WTC11 (cell line): ENCODE results near the gene SEMA6B. TPM values are rescaled to one million over a fixed set of nuclear protein-coding genes. Genes with fewer than 3 reads are reported as not detected.

Experiments
- ATAC-seq: fragments of 200-7000 bp; cut with Tn5 transposase; 2 replicates; pipeline ENCODE4 v1.10.0; 2021; ENCODE audit warnings: mild to moderate bottlenecking, moderate library complexity
- CTCF ChIA-PET: fragments of 300-600 bp; sonication (Branson Sonifier 250); formaldehyde crosslinking; loops from one replicate; lab custom pipeline; 2021; ENCODE audit warnings: antibody characterized with exemption; lab: Charles Lee
- POLR2A ChIA-PET: fragments of 350-600 bp; sonication (Branson Sonifier 250); formaldehyde crosslinking; loops from one replicate; lab custom pipeline; 2021; ENCODE audit warnings: antibody characterized with exemption; lab: Charles Lee
- DNase-seq: peaks from one replicate; pipeline ENCODE4 v3.0.0; 2021; ENCODE audit warnings: low spot score
- H3K27ac Mint-ChIP-seq: 2 replicates; pipeline ENCODE4 v1.8.0; 2021; ENCODE audit warnings: mixed read lengths
- H3K27me3 Mint-ChIP-seq: 2 replicates; pipeline ENCODE4 v1.8.0; 2021; ENCODE audit warnings: low read depth, mild to moderate bottlenecking, moderate library complexity, mixed read lengths
- H3K36me3 Mint-ChIP-seq: 2 replicates; pipeline ENCODE4 v1.8.0; 2021; ENCODE audit warnings: mixed read lengths
- H3K4me1 Mint-ChIP-seq: 2 replicates; pipeline ENCODE4 v1.8.0; 2022; ENCODE audit warnings: mixed read lengths
- H3K4me3 Mint-ChIP-seq: 2 replicates; pipeline ENCODE4 v1.8.0; 2021; ENCODE audit warnings: mild to moderate bottlenecking, moderate library complexity, mixed read lengths
- H3K9me3 Mint-ChIP-seq: 2 replicates; pipeline ENCODE4 v1.8.0; 2021; ENCODE audit warnings: mixed read lengths
- AR ChIP-seq: fragments of 250-450 bp; sonication (Bioruptor Pico); IDR thresholded peaks from 2 replicates; pipeline ENCODE4 v1.9.0; 2021; ENCODE audit warnings: mild to moderate bottlenecking
- E2F4 ChIP-seq: sonication (generic); formaldehyde crosslinking; IDR thresholded peaks from 2 replicates; pipeline ENCODE4 v1.8.1; 2022; ENCODE audit warnings: low read depth, mild to moderate bottlenecking, moderate library complexity, missing genetic modification reagents, borderline replicate concordance
- E2F5 ChIP-seq: sonication (generic); formaldehyde crosslinking; IDR thresholded peaks from 2 replicates; pipeline ENCODE4 v1.8.1; 2022; ENCODE audit warnings: mild to moderate bottlenecking, moderate library complexity, missing genetic modification reagents
- ETV6 ChIP-seq: sonication (generic); formaldehyde crosslinking; IDR thresholded peaks from 2 replicates; pipeline ENCODE4 v1.8.1; 2022; ENCODE audit warnings: mild to moderate bottlenecking, missing genetic modification reagents
- FOXK1 ChIP-seq: sonication (generic); formaldehyde crosslinking; IDR thresholded peaks from 2 replicates; pipeline ENCODE4 v1.8.0; 2022; ENCODE audit warnings: mild to moderate bottlenecking, moderate library complexity, missing genetic modification reagents
- GABPB1 ChIP-seq: sonication (generic); formaldehyde crosslinking; IDR thresholded peaks from 2 replicates; pipeline ENCODE4 v1.8.1; 2023; ENCODE audit warnings: mild to moderate bottlenecking, missing genetic modification reagents
- HMGXB4 ChIP-seq: sonication (generic); formaldehyde crosslinking; IDR thresholded peaks from 2 replicates; pipeline ENCODE4 v1.8.1; 2023; ENCODE audit warnings: mild to moderate bottlenecking, moderate library complexity, missing genetic modification reagents
- IRF1 ChIP-seq: sonication (generic); formaldehyde crosslinking; IDR thresholded peaks from 2 replicates; pipeline ENCODE4 v1.8.0; 2023; ENCODE audit warnings: missing genetic modification reagents
- MAX ChIP-seq: sonication (generic); formaldehyde crosslinking; IDR thresholded peaks from 2 replicates; pipeline ENCODE4 v1.8.0; 2022; ENCODE audit warnings: mild to moderate bottlenecking, missing genetic modification reagents
- NR2C2 ChIP-seq: sonication (generic); formaldehyde crosslinking; IDR thresholded peaks from 2 replicates; pipeline ENCODE4 v1.8.0; 2022; ENCODE audit warnings: mild to moderate bottlenecking, missing genetic modification reagents
- RELA ChIP-seq: sonication (generic); formaldehyde crosslinking; IDR thresholded peaks from 2 replicates; pipeline ENCODE4 v1.8.1; 2022; ENCODE audit warnings: missing genetic modification reagents, mild to moderate bottlenecking, borderline replicate concordance
- TEAD1 ChIP-seq: sonication (generic); formaldehyde crosslinking; IDR thresholded peaks from 2 replicates; pipeline ENCODE4 v1.8.0; 2022; ENCODE audit warnings: mild to moderate bottlenecking, missing genetic modification reagents
- ZNF416 ChIP-seq: fragments of 250-450 bp; sonication (Bioruptor Pico); IDR thresholded peaks from 2 replicates; pipeline ENCODE4 v1.9.0; 2021; ENCODE audit warnings: mild to moderate bottlenecking, inconsistent platforms
- ZNF532 ChIP-seq: fragments of 250-450 bp; sonication (Bioruptor Pico); IDR thresholded peaks from 2 replicates; pipeline ENCODE4 v1.9.0; 2021; ENCODE audit warnings: mild to moderate bottlenecking, borderline replicate concordance
- total RNA-seq: library from RNA; stranded (reverse); gene quantifications from 3 replicates; pipeline ENCODE4 v1.2.3, GENCODE V29; 2021

The SEMA6B gene
- total RNA-seq, 1 experiment from 2014 or later: 45.1 TPM

GRCh38 chr19:4553092-4553695, 6.3 kb downstream of the SEMA6B start:
- Mint-ChIP-seq H3K4me1 (peaks cover 9% of the 10 kb centered on the region), H3K9me3 (no peaks in the 10 kb centered on the region), H3K4me3 (no peak overlapping the region), H3K36me3 (peaks cover 45% of the 10 kb centered on the region), H3K27ac (no peak overlapping the region), H3K27me3 (peaks cover 2% of the 10 kb centered on the region; the same call in 1 of the 2 replicates)
- DNase-seq: no peak
- POLR2A ChIA-PET: no interaction called here
- CTCF ChIA-PET: no interaction called here
- no peak for TF ChIP-seq NR2C2 (CRISPR knock-in tag)
- no peak for TF ChIP-seq HMGXB4 (CRISPR knock-in tag)
- TF ChIP-seq RELA: no peak
- TF ChIP-seq ETV6 (CRISPR knock-in tag): no peak
- TF ChIP-seq FOXK1 (CRISPR knock-in tag): no peak
- no peak for TF ChIP-seq GABPB1 (CRISPR knock-in tag)
- TF ChIP-seq ZNF416 (CRISPR knock-in tag): no peak
- TF ChIP-seq E2F5: no peak
- TF ChIP-seq E2F4 (CRISPR knock-in tag): no peak
- no peak for TF ChIP-seq ZNF532 (CRISPR knock-in tag)
- no peak for TF ChIP-seq IRF1 (CRISPR knock-in tag)
- no peak for TF ChIP-seq AR (CRISPR knock-in tag)
- no peak for TF ChIP-seq TEAD1 (CRISPR knock-in tag)
- ATAC-seq: no peak

GRCh38 chr19:4552525-4552819, 7.0 kb downstream of the SEMA6B start:
- DNase-seq (no peak), ATAC-seq (no peak)
- no peak overlapping the region for H3K27ac Mint-ChIP-seq
- no peak overlapping the region for H3K4me3 Mint-ChIP-seq
- TF ChIP-seq MAX (CRISPR knock-in tag): no peak
- H3K9me3 Mint-ChIP-seq: no peaks in the 10 kb centered on the region
- peaks cover 7% of the 10 kb centered on the region for H3K4me1 Mint-ChIP-seq
- ChIA-PET CTCF (no interaction called here), POLR2A (no interaction called here)
- peaks cover under 1% of the 10 kb centered on the region; the same call in 1 of the 2 replicates for H3K27me3 Mint-ChIP-seq
- H3K36me3 Mint-ChIP-seq: peaks cover 45% of the 10 kb centered on the region
